Glutamatergic neuron (in vitro differentiated cells): ENCODE results near the gene DPAGT1. TPM values are rescaled to one million over a fixed set of nuclear protein-coding genes. Genes with fewer than 3 reads are reported as not detected.

Source experiments
- DNase-seq: peaks from one replicate; pipeline ENCODE4 v3.0.0; 2022
- H3K27ac Mint-ChIP-seq: one replicate; pipeline ENCODE4 v1.8.0; 2020; ENCODE audit warnings: mild to moderate bottlenecking, mixed read lengths, inconsistent platforms; ENCODE audit not compliant: unreplicated experiment
- H3K27me3 Mint-ChIP-seq: one replicate; pipeline ENCODE4 v1.8.0; 2020; ENCODE audit warnings: mild to moderate bottlenecking, moderate library complexity, mixed read lengths, inconsistent platforms; ENCODE audit not compliant: unreplicated experiment
- H3K36me3 Mint-ChIP-seq: one replicate; pipeline ENCODE4 v1.8.0; 2020; ENCODE audit warnings: mild to moderate bottlenecking, mixed read lengths, inconsistent platforms; ENCODE audit not compliant: unreplicated experiment
- H3K4me1 Mint-ChIP-seq: one replicate; pipeline ENCODE4 v1.8.0; 2020; ENCODE audit warnings: mild to moderate bottlenecking, low read depth, mixed read lengths, inconsistent platforms; ENCODE audit not compliant: unreplicated experiment
- H3K4me3 Mint-ChIP-seq: one replicate; pipeline ENCODE4 v1.8.0; 2020; ENCODE audit warnings: mild to moderate bottlenecking, mixed read lengths, inconsistent platforms; ENCODE audit not compliant: unreplicated experiment
- H3K9me3 Mint-ChIP-seq: one replicate; pipeline ENCODE4 v1.8.0; 2020; ENCODE audit warnings: mild to moderate bottlenecking, moderate library complexity, mixed read lengths, inconsistent platforms; ENCODE audit not compliant: unreplicated experiment
- long read RNA-seq: library from polyadenylated mRNA; unstranded; transcript quantifications from one replicate; pipeline ENCODE4 v2.0.0, GENCODE V29; 2020; ENCODE audit not compliant: unreplicated experiment
- total RNA-seq: library from RNA; stranded (reverse); fragmentation: NEBNext Ultra II Directional; extraction: Animal tissue kit (Norgen Biotek cat#: 25700); gene quantifications from one replicate; pipeline ENCODE4 v1.2.1, GENCODE V29; 2021; ENCODE audit not compliant: unreplicated experiment
- TF ChIP-seq, protein P1 (sequence below): fragments of 200-600 bp; sonication (generic); IDR thresholded peaks from one replicate; pipeline ENCODE4 v1.5.0; 2021; ENCODE audit not compliant: partially characterized antibody, unreplicated experiment

The DPAGT1 gene
- total RNA-seq: 36.1 TPM
- long read RNA-seq, transcript DPAGT1-201 (9 exons, 2,205 nt): major isoform, 14 of 23 reads
- long read RNA-seq, partial matches to known transcripts: 1 of 23 reads
- long read RNA-seq, other reads (novel, unspliced or antisense): 5 of 23 reads

DNA sequence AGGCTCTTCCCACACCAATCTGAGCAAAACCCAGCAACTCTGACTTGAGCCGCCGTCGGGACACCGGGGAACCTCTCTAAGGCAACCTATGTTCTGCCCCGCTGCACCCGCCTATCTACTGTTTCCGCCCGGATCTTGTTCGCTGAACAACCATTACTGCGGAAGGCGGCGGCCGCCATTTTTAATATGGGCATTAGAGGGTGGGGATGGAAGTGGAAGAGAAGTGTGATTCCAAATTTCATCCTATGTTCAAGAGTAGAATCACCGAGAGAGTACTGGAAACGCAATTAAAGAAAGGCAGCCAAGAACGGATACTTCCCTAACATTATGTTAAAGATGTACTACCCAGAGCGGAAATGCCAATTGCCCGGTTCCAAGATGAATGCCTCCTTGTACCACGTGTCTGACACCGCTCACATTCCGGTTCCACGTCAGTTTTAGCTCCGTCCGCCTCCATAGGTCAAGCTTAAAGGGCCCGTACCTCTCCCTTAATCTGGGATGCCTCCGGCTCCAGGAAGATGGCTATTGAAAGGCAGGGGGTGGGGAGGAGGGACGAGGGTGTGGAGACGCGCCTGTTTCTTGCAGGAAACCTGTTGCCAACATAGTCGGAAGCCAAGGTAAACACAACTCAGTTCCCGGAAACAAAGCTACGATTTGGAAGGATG is at the start of gene DPAGT1:
TSS of gene DPAGT1 (minus strand) at position 95 of the 665 bp plus-strand sequence. CDS start 198 bp downstream, outside the sequence.
- Mint-ChIP-seq H3K4me3 (peak within 1 kb of the TSS; percentile 91), H3K4me1 (peaks cover 29% of the 10 kb centered on the region), H3K36me3 (no peaks in the 10 kb centered on the region), H3K27me3 (peaks cover 7% of the 10 kb centered on the region), H3K9me3 (peaks cover 14% of the 10 kb centered on the region), H3K27ac (peak within 1 kb of the TSS; percentile 99)
- TF ChIP-seq, protein P1, sequence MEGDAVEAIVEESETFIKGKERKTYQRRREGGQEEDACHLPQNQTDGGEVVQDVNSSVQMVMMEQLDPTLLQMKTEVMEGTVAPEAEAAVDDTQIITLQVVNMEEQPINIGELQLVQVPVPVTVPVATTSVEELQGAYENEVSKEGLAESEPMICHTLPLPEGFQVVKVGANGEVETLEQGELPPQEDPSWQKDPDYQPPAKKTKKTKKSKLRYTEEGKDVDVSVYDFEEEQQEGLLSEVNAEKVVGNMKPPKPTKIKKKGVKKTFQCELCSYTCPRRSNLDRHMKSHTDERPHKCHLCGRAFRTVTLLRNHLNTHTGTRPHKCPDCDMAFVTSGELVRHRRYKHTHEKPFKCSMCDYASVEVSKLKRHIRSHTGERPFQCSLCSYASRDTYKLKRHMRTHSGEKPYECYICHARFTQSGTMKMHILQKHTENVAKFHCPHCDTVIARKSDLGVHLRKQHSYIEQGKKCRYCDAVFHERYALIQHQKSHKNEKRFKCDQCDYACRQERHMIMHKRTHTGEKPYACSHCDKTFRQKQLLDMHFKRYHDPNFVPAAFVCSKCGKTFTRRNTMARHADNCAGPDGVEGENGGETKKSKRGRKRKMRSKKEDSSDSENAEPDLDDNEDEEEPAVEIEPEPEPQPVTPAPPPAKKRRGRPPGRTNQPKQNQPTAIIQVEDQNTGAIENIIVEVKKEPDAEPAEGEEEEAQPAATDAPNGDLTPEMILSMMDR: no peak
- DNase-seq: peak; percentile 83

DNA sequence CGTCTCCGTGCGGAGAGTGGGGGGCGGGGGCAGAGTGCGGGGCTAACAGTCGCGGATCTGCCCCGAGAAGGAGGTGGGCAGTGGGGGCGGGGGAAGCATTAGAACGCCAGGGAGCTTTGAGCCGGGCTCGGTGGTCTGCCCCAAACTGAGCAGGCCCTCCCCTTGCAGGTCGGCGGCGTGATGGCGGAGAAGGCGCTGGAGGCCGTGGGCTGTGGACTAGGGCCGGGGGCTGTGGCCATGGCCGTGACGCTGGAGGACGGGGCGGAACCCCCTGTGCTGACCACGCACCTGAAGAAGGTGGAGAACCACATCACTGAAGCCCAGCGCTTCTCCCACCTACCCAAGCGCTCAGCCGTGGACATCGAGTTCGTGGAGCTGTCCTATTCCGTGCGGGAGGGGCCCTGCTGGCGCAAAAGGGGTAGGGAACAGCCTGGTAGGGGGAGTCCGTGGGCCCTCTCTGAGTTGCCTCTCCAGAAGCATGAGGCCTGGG is 48.2 kb upstream of the DPAGT1 start:
- Mint-ChIP-seq H3K4me1 (peaks cover 15% of the 10 kb centered on the region), H3K9me3 (peaks cover 6% of the 10 kb centered on the region), H3K36me3 (peaks cover 6% of the 10 kb centered on the region), H3K4me3 (peak overlapping the region; percentile 68), H3K27ac (no peak overlapping the region), H3K27me3 (peaks cover 7% of the 10 kb centered on the region)
- TF ChIP-seq, protein P1: no peak
- DNase-seq: no peak

DNA sequence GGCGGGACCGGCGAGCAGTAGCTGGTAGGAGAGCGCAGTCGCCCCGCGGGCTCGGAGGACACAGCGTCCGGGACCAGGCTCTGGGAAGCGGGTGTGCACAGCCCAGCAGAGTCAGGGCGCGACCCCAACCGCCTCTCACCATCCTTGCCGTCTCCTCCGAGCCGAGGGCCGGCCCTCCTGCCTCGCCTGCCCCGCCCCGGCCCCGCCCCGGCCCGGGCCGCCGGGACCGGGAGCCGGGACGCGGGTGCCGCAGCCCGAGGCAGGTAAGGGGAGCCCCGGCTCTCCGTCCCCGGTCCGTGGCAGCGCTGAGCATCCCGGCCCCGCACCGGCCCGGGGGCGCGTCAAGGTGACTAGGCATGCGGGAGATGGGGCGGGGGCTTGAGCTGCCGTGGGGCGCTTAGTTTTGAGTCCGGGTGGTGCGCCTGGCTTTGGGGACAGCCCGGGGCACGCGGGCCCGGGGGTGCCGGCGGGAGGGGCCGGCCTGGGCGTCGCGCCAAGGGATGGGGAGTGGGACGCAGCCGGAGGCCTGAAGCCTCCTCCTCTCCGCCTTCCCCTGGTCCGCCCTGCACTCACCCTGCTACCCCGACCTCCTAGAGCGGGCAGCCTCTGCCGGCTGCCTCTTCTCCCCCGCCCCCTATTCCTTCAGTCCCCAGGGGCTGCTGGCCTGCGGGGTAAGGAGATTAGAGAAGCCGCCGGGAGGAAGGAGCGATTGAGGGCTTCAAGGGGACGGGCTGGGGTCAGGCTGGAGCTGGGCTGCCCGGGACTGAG is 47.5 kb upstream of the DPAGT1 start, which contains the start of gene ABCG4:
TSS of gene ABCG4 (plus strand) at position 35 of the 768 bp plus-strand sequence. CDS start 914 bp downstream, outside the sequence.
- Mint-ChIP-seq H3K4me1 (peaks cover 15% of the 10 kb centered on the region), H3K27me3 (peaks cover 7% of the 10 kb centered on the region), H3K4me3 (peak within 1 kb of the TSS; percentile 88), H3K9me3 (peaks cover 6% of the 10 kb centered on the region), H3K27ac (no peak within 1 kb of the TSS), H3K36me3 (peaks cover 6% of the 10 kb centered on the region)
- TF ChIP-seq, protein P1: no peak
- DNase-seq: peak; percentile 74

DNA sequence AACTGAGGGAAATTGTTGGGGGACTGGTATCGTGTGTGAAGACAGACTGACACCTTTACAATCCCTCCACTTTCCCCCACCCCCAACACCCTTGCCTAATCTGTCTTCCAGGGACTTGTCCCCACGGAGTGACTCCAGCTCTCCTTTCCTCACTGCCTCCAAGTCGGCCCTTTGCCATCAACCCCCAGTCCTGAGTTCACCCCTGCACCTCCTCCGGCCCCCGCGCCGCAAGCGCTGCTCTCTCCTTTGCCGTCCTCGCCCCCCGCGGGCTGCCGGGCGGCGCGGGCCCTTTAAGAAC is 47.0 kb upstream of the DPAGT1 start:
- peaks cover 6% of the 10 kb centered on the region for H3K9me3 Mint-ChIP-seq

More for the DNA sequence above, 47.0 kb upstream of the DPAGT1 start:
- DNase-seq: no peak
- peaks cover 15% of the 10 kb centered on the region for H3K4me1 Mint-ChIP-seq
- H3K36me3 Mint-ChIP-seq: peaks cover 6% of the 10 kb centered on the region
- no peak overlapping the region for H3K27ac Mint-ChIP-seq
- H3K4me3 Mint-ChIP-seq: peak overlapping the region; percentile 88
- H3K27me3 Mint-ChIP-seq: peaks cover 7% of the 10 kb centered on the region
- TF ChIP-seq, protein P1: no peak
